Bronchial epithelial cell (primary cell): ENCODE data around the gene CACYBP. TPM values are rescaled to one million over a fixed set of nuclear protein-coding genes. Genes with fewer than 3 reads are reported as not detected.

ENCODE experiments used
- DNase-seq: peaks from one replicate; pipeline ENCODE4 v3.0.0-alpha.2; 2010; ENCODE audit warnings: low read depth
- FAIRE-seq: peaks from 2 replicates; lab custom pipeline; 2011; peaks lifted over from hg19 to GRCh38; lab: Jason Lieb, UNC
- H3K27me3 ChIP-seq: 2 replicates; pipeline ENCODE4 v1.5.1; 2011; ENCODE audit warnings: low read length; ENCODE audit not compliant: control insufficient read depth, insufficient read depth
- H3K36me3 ChIP-seq: 2 replicates; pipeline ENCODE4 v1.5.1; 2011; ENCODE audit warnings: low read length; ENCODE audit not compliant: control insufficient read depth, insufficient read depth
- H3K4me3 ChIP-seq: 2 replicates; pipeline ENCODE4 v1.5.1; 2011; ENCODE audit warnings: mild to moderate bottlenecking, low read depth, low read length, control low read depth
- total RNA-seq: library from RNA; depleted of rRNA; stranded (reverse); fragments of >200 nt; gene quantifications from 2 replicates; pipeline ENCODE4 v1.2.1, GENCODE V29; 2014
- TF ChIP-seq, protein P1 (sequence below): IDR thresholded peaks from 2 replicates; pipeline ENCODE4 v1.5.1; 2011; ENCODE audit warnings: mild to moderate bottlenecking, moderate library complexity, low read length, control low read depth, inconsistent platforms; ENCODE audit not compliant: insufficient read depth, severe bottlenecking

CACYBP gene, protein sequence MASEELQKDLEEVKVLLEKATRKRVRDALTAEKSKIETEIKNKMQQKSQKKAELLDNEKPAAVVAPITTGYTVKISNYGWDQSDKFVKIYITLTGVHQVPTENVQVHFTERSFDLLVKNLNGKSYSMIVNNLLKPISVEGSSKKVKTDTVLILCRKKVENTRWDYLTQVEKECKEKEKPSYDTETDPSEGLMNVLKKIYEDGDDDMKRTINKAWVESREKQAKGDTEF
- total RNA-seq = 44.2 and 155 TPM in 2 replicates

DNA sequence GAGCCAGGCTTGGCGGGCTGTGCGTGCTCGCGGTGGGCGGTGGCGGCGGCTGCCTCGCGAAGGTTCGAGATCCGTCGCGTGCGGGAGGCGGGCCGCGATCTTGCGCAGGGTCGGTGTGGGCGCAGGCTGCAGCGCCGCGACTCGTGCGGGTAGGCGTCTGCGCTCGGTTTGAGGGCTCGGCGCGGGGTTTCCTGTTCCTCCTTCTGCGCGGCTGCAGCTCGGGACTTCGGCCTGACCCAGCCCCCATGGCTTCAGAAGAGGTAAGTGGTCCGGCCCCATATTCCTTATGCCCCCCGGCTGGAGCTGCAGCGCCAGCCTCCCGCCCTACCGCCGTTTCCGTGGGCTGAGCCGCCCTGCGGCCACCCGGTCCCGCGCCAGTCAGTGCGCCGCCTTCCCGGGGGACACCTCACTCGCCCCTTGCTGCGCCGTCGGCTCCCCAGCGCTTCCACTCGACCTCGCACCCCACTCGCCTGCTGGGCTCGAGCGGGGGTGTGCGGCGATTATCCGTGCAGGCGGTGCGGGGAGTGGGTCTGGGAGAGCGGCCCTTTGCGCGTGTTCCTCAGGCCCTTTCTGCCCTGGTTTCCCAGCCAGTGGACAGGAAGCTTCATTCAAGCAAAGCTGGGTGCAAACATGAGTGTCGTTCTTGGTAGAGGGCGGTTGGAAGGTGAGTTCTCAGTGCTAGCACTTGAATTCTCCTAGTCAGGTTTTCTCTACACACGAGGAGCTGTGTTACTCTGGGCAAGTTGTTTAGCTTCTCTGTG lies at the start of gene CACYBP:
Gene CACYBP (plus strand): TSS at position 12 of the 761 bp plus-strand sequence. CDS start 234 bp downstream, at position 246.
- TF ChIP-seq, protein P1, sequence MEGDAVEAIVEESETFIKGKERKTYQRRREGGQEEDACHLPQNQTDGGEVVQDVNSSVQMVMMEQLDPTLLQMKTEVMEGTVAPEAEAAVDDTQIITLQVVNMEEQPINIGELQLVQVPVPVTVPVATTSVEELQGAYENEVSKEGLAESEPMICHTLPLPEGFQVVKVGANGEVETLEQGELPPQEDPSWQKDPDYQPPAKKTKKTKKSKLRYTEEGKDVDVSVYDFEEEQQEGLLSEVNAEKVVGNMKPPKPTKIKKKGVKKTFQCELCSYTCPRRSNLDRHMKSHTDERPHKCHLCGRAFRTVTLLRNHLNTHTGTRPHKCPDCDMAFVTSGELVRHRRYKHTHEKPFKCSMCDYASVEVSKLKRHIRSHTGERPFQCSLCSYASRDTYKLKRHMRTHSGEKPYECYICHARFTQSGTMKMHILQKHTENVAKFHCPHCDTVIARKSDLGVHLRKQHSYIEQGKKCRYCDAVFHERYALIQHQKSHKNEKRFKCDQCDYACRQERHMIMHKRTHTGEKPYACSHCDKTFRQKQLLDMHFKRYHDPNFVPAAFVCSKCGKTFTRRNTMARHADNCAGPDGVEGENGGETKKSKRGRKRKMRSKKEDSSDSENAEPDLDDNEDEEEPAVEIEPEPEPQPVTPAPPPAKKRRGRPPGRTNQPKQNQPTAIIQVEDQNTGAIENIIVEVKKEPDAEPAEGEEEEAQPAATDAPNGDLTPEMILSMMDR = no peak
- Histone ChIP-seq H3K4me3 (peak within 1 kb of the TSS; percentile 78), H3K36me3 (no peaks in the 10 kb centered on the region), H3K27me3 (no peaks in the 10 kb centered on the region)
- DNase-seq (peak; percentile 35), FAIRE-seq (no peak)

DNA sequence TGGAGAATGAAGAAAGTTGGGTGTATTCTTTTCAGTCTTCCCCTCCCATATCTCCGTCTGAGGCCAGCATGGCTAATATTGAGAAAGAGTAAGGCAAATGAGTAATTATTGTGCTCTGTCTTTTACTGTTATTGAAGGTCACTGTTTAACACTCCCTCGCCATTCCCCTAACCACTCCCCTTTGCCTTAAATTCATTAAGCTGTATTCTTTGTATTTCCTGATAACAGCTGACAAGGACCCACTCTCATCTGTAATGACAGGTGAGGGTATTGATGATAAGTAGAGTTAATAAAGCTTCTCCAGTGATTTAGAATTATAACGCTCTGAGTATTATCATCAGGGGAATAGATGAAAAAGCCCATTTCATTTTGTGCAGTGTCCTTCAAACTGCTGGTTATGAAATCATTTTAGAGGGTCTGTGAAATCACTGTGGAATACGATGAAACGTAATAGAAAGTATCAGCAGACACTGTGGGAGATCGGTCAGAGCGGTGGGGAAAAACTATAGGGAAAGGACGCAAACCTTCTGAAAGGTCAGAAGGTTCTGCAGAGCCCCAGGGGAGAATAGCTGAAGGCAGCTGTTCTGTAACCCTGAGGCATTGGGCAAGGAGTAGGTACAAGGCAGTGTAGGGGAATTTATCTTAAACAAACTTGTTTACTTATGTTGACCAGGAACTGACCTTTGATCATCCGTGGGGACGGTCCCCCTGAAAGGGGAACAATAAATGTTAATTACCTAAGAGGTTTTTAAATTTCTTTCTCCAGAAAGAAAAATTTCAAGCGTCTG lies 46.3 kb upstream of the CACYBP start:
- no peak for DNase-seq
- H3K4me3 ChIP-seq = no peak overlapping the region
- FAIRE-seq = no peak
- no peaks in the 10 kb centered on the region for H3K27me3 ChIP-seq
- TF ChIP-seq, protein P1 = no peak
- H3K36me3 ChIP-seq = no peaks in the 10 kb centered on the region

DNA sequence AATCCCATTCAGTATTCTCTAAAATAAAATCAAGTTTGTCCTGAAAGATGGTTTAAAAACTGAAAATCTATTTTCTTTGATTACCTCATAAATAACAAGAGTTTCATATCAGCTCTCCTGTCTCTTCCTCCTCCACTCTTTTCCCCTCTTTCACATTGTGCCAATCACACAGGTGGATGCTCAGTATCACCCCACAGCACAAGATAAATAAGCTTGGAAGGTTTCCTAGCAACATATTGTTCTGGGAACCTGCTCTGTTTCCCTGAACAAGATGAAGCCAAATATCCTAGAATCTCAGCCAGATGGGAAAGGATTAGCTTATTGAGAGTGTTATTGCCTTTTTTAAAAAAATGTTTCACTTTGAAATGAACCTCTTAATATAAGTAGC lies 45.7 kb upstream of the CACYBP start:
- FAIRE-seq = no peak
- no peaks in the 10 kb centered on the region for H3K36me3 ChIP-seq
- H3K4me3 ChIP-seq = no peak overlapping the region
- DNase-seq = no peak
- TF ChIP-seq, protein P1 = no peak
- no peaks in the 10 kb centered on the region for H3K27me3 ChIP-seq

DNA sequence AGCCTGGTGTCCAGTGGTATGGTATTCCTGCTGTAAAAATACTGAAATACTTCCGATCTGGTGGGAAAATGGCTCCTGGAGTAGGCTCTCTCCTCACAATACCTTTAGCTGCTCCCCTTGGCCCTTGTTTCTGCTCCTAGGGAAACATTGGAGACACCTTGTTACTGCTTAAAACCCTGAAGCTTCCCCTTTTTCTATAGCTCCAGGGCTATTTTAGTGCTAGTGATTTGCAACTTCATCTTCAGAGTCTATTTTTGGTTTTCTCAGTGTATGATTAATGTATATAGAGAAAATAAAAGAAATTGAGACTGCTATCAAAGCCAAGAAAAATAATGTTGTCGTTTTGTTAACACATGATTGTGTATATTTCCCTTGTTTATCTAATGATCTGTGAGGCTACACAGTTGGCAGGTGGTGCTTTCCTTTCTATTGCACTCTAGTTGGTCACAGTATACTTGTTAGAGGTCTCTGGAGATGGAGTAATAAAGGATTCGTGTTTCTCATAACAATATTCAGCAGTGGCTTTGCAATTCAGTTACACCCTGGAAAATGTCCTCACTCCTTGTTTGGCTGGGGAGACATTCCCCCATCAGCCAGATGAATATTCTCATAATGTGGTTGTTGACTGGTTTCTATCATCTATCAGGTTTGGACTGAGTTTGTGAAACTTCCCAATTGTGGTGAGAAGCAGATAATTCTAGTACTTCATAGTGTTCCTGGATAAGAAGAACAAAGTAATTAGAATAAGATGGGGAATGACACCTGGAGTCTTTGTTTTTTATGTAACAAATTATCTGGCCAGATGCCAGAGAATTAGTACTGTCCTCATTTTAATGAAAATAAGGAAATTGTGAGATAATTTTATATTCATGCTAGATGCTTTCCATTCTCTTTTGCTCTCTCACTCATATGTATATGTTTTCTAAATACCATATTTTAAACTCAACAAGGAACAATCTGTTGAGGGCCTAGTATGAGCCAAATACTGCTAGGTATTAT lies 44.8 kb upstream of the CACYBP start:
- Histone ChIP-seq H3K4me3 (no peak overlapping the region), H3K36me3 (no peaks in the 10 kb centered on the region), H3K27me3 (no peaks in the 10 kb centered on the region)
- FAIRE-seq (no peak), DNase-seq (no peak)
- TF ChIP-seq, protein P1 = no peak

DNA sequence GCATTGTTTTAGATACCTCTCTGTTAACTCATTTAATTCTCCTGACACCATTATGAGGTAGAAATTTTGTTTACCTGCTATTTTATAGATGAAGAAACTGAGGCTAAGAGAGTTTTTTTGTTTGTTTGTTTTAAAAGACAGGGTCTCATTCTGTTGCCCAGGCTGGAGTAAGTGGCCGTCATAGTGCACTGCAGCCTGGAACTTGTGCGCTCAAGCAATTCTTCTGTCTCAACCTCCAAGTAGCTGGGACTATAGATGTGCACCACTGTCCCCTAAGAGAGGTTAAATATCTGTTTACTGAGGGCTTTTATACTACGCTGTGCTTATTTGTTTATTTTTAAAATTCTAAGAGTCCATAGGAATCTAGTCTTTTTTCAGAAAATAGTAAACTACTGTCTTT lies 43.7 kb upstream of the CACYBP start:
- Histone ChIP-seq H3K4me3 (no peak overlapping the region), H3K36me3 (no peaks in the 10 kb centered on the region), H3K27me3 (no peaks in the 10 kb centered on the region)
- no peak for FAIRE-seq
- no peak for DNase-seq
- TF ChIP-seq, protein P1 = no peak
